SK-N-SH (cell line): Measurements from ENCODE around the gene TRIM9. TPM values are rescaled to one million over a fixed set of nuclear protein-coding genes. Genes with fewer than 3 reads are reported as not detected.
A peak's percentile ranks its signal among the peaks of the same experiment; 100 is the strongest.

Experiments
- CTCF ChIA-PET: fragments of 300-600, 350-600 bp; formaldehyde crosslinking; extraction: SDS; loops from one replicate; lab custom pipeline; 2021; lab: Yijun Ruan, JAX
- POLR2A ChIA-PET: fragments of 350-600 bp; sonication (Branson Sonifier 250); formaldehyde crosslinking; extraction: SDS; loops from one replicate; lab custom pipeline; 2020; ENCODE audit warnings: antibody characterized with exemption, inconsistent platforms; lab: Yijun Ruan, JAX
- DNase-seq: peaks from one replicate; pipeline ENCODE4 v3.0.0; 2012
- H2AFZ ChIP-seq: fragments of 200-600 bp; sonication (generic); 2 replicates; pipeline ENCODE4 v1.8.1; 2016; ENCODE audit warnings: antibody characterized with exemption, mild to moderate bottlenecking, low read depth
- H3F3A ChIP-seq: fragments of 200-600 bp; sonication (generic); replicated peaks from 2 replicates; pipeline ENCODE3; 2016; ENCODE audit warnings: antibody characterized with exemption, mild to moderate bottlenecking; ENCODE audit not compliant: insufficient read depth
- H3K27ac ChIP-seq, 2 experiments: fragments of 200-500 bp in 1 of 2; fragments of 200-600 bp in 1 of 2; sonication (Bioruptor generic) in 1 of 2; sonication (generic), shearing (Covaris generic) in 1 of 2; 2 replicates each; pipeline versions ENCODE4 v1.5.1 to v1.6.1; 2014 to 2016; ENCODE audit warnings: low read depth in 2 of 2, inconsistent platforms in 1 of 2, low read length in 1 of 2, mild to moderate bottlenecking in 1 of 2, mixed read lengths in 1 of 2
- H3K27me3 ChIP-seq: fragments of 200-600 bp; sonication (generic), shearing (Covaris generic); 2 replicates; pipeline ENCODE4 v1.6.1; 2016; ENCODE audit warnings: mixed run types; ENCODE audit not compliant: insufficient read depth
- H3K36me3 ChIP-seq, 2 experiments: fragments of 200-500 bp in 1 of 2; fragments of 200-600 bp in 1 of 2; sonication (Bioruptor generic) in 1 of 2; sonication (generic) in 1 of 2; replicated peaks in 1 of 2; 2 replicates each; pipeline versions ENCODE3 to v1.5.1; 2014 to 2016; ENCODE audit warnings: low read length in 1 of 2, mild to moderate bottlenecking in 1 of 2; ENCODE audit not compliant: insufficient read depth in 2 of 2, control insufficient read depth in 1 of 2
- H3K4me1 ChIP-seq, 2 experiments: fragments of 200-500 bp in 1 of 2; fragments of 200-600 bp in 1 of 2; sonication (Bioruptor generic) in 1 of 2; sonication (generic), shearing (Covaris generic) in 1 of 2; 2 replicates each; pipeline versions ENCODE4 v1.5.1 to v1.6.1; 2014 to 2016; ENCODE audit warnings: low read depth in 1 of 2, low read length in 1 of 2, mixed run types in 1 of 2; ENCODE audit not compliant: insufficient read depth in 2 of 2, control insufficient read depth in 1 of 2
- H3K4me2 ChIP-seq: fragments of 200-600 bp; sonication (generic), shearing (Covaris generic); 2 replicates; pipeline ENCODE4 v1.6.1; 2017; ENCODE audit warnings: mixed run types
- H3K4me3 ChIP-seq, 2 experiments: fragments of 200-500 bp in 1 of 2; fragments of 200-600 bp in 1 of 2; sonication (Bioruptor generic) in 1 of 2; sonication (generic), shearing (Covaris generic) in 1 of 2; 2 replicates each; pipeline versions ENCODE4 v1.5.1 to v1.8.1; 2014 to 2016; ENCODE audit warnings: low read depth in 2 of 2, inconsistent platforms in 1 of 2, low read length in 1 of 2, mild to moderate bottlenecking in 1 of 2, mixed read lengths in 1 of 2, moderate library complexity in 1 of 2
- H3K79me2 ChIP-seq: fragments of 200-600 bp; sonication (generic); 2 replicates; pipeline ENCODE4 v1.8.1; 2017; ENCODE audit warnings: mild to moderate bottlenecking; ENCODE audit not compliant: insufficient read depth
- H3K9ac ChIP-seq: fragments of 200-600 bp; sonication (generic); 2 replicates; pipeline ENCODE4 v1.6.1; 2017; ENCODE audit warnings: mixed run types
- H3K9me2 ChIP-seq: fragments of 200-600 bp; sonication (generic); 2 replicates; pipeline ENCODE4 v1.6.1; 2017; ENCODE audit warnings: mixed run types
- H3K9me3 ChIP-seq: fragments of 200-600 bp; sonication (generic); 2 replicates; pipeline ENCODE4 v1.6.1; 2017; ENCODE audit warnings: mixed run types, mild to moderate bottlenecking, moderate library complexity
- H4K20me1 ChIP-seq: fragments of 200-600 bp; sonication (generic); 2 replicates; pipeline ENCODE4 v1.6.1; 2017; ENCODE audit warnings: mild to moderate bottlenecking, mixed run types; ENCODE audit not compliant: insufficient read depth
- CHD2 ChIP-seq: fragments of 150-350 bp; IDR thresholded peaks from 2 replicates; pipeline ENCODE4 v1.6.1; 2018; ENCODE audit warnings: low read length; ENCODE audit not compliant: partially characterized antibody
- CTCF ChIP-seq: fragments of 200-600 bp; sonication (generic); IDR thresholded peaks from 2 replicates; pipeline ENCODE4 v1.6.1; 2017; ENCODE audit warnings: antibody characterized with exemption, mild to moderate bottlenecking, moderate library complexity
- ELF1 ChIP-seq: IDR thresholded peaks from 2 replicates; pipeline ENCODE4 v1.4.0; 2012
- EP300 ChIP-seq, 2 experiments: IDR thresholded peaks; 2 replicates each; pipeline versions ENCODE4 v1.4.0 to v1.6.1; 2012; ENCODE audit warnings: borderline replicate concordance in 1 of 2, low read depth in 1 of 2, low read length in 1 of 2
- EZH2phosphoT487 ChIP-seq: fragments of 200-600 bp; sonication (generic); IDR thresholded peaks from 2 replicates; pipeline ENCODE4 v1.6.1; 2017; ENCODE audit warnings: low read depth, mixed run types, mild to moderate bottlenecking, antibody characterized with exemption, moderate library complexity, borderline replicate concordance
- FOSL2 ChIP-seq: IDR thresholded peaks from 2 replicates; pipeline ENCODE4 v1.4.0; 2012; ENCODE audit warnings: low read depth, mild to moderate bottlenecking, moderate library complexity, borderline replicate concordance
- FOXJ3 ChIP-seq: sonication (generic); formaldehyde crosslinking; IDR thresholded peaks from 2 replicates; pipeline ENCODE4 v1.5.1; 2020; ENCODE audit warnings: mild to moderate bottlenecking, missing genetic modification reagents
- FOXM1 ChIP-seq: IDR thresholded peaks from 2 replicates; pipeline ENCODE4 v1.4.0; 2012; ENCODE audit warnings: low read depth, mild to moderate bottlenecking
- GATA2 ChIP-seq: sonication (generic); formaldehyde crosslinking; IDR thresholded peaks from 2 replicates; pipeline ENCODE4 v1.5.0; 2020; ENCODE audit warnings: mild to moderate bottlenecking, missing genetic modification reagents
- IRF3 ChIP-seq: fragments of 150-350 bp; IDR thresholded peaks from 2 replicates; pipeline ENCODE4 v1.6.1; 2016; ENCODE audit warnings: mild to moderate bottlenecking, low read depth, low read length
- MEF2A ChIP-seq: IDR thresholded peaks from 2 replicates; pipeline ENCODE4 v1.4.0; 2012; ENCODE audit warnings: low read depth, borderline replicate concordance
- MXI1 ChIP-seq: IDR thresholded peaks from 2 replicates; pipeline ENCODE4 v1.6.1; 2012; ENCODE audit warnings: mild to moderate bottlenecking, low read depth, low read length, improper control_type of control experiment
- NRF1 ChIP-seq: IDR thresholded peaks from 2 replicates; pipeline ENCODE4 v1.6.1; 2012; ENCODE audit warnings: low read depth, mild to moderate bottlenecking, low read length
- RCOR1 ChIP-seq: fragments of 150-350 bp; IDR thresholded peaks from 2 replicates; pipeline ENCODE4 v1.6.1; 2017; ENCODE audit warnings: antibody characterized with exemption, low read length
- RFX5 ChIP-seq: IDR thresholded peaks from 2 replicates; pipeline ENCODE4 v1.6.1; 2012; ENCODE audit warnings: mild to moderate bottlenecking, improper control_type of control experiment, low read length
- SMC3 ChIP-seq: IDR thresholded peaks from 2 replicates; pipeline ENCODE4 v1.6.1; 2012; ENCODE audit warnings: low read depth, low read length, improper control_type of control experiment
- TEAD4 ChIP-seq: IDR thresholded peaks from 2 replicates; pipeline ENCODE4 v1.4.0; 2012; ENCODE audit warnings: mild to moderate bottlenecking, borderline replicate concordance; ENCODE audit not compliant: insufficient read depth
- USF1 ChIP-seq: IDR thresholded peaks from 2 replicates; pipeline ENCODE4 v1.4.0; 2012; ENCODE audit warnings: low read depth, borderline replicate concordance
- USF2 ChIP-seq: fragments of 150-350 bp; IDR thresholded peaks from 2 replicates; pipeline ENCODE4 v1.6.1; 2017; ENCODE audit warnings: antibody characterized with exemption, low read length, low read depth, borderline replicate concordance
- YY1 ChIP-seq: IDR thresholded peaks from 2 replicates; pipeline ENCODE4 v1.4.0; 2012; ENCODE audit warnings: low read depth, mild to moderate bottlenecking
- ZBTB33 ChIP-seq: IDR thresholded peaks from 2 replicates; pipeline ENCODE4 v1.4.0; 2012; ENCODE audit warnings: low read depth, borderline replicate concordance
- WGBS: methylation state at CpG from one replicate; pipeline ENCODE4 v1.1.6; 2017; ENCODE audit warnings: low lambda C conversion rate; 5-methylcytosine and 5-hydroxymethylcytosine counted together
- polyA plus RNA-seq, 3 experiments: library from polyadenylated mRNA; depleted of rRNA; stranded (reverse); fragments of >200 nt; gene quantifications; 2 replicates each; pipeline ENCODE4 v1.2.3, GENCODE V29; 2012

TRIM9 gene
- polyA plus RNA-seq, 1 of the 3 experiments (the other 2 are of a cell fraction), result 3.9 TPM

- TF ChIP-seq ZBTB33 (no peak), EZH2phosphoT487 (no peak), IRF3 (no peak), MEF2A (no peak), TEAD4 (peak; percentile 61; the same call in 1 of the 2 replicates), FOXM1 (no peak), RCOR1 (no peak)
- TF ChIP-seq, all 33 proteins: peak for 8
These were observed 130.1 kb downstream of the TRIM9 start (continued) for GRCh38 chr14:50964683-50965390.

GRCh38 chr14:50963919-50964318 is 131.0 kb downstream of the TRIM9 start:
- Histone ChIP-seq H3K36me3 (no peaks in the 10 kb centered on the region), H3K9ac (peak overlapping the region; percentile 4; the same call in 1 of the 2 replicates), H3K9me3 (no peaks in the 10 kb centered on the region), H3K4me2 (peak overlapping the region; percentile 47; the same call in 1 of the 2 replicates), H3F3A (peaks cover 59% of the 10 kb centered on the region), H3K9me2 (no peaks in the 10 kb centered on the region), H3K4me3 (no peak overlapping the region), H3K27me3 (no peaks in the 10 kb centered on the region), H3K27ac (peak overlapping the region; percentile 61 to 80; a peak in 3 of 4 replicates), H3K79me2 (no peaks in the 10 kb centered on the region; the same call in 1 of the 2 replicates), H2AFZ (no peak overlapping the region), H3K4me1 (peaks cover 12 to 44% of the 10 kb centered on the region in 2 experiments), H4K20me1 (no peaks in the 10 kb centered on the region)
- 99% methylated on average over 5 of the region's 5 CpGs for WGBS
- TF ChIP-seq USF1 (no peak), NRF1 (no peak), SMC3 (no peak), EP300 (IDR thresholded peaks at IDR 0.05; ENCODE audit: borderline replicate concordance in 1 of 2, low read depth in 1 of 2, low read length in 1 of 2) (no peak), EZH2phosphoT487 (no peak), RFX5 (no peak), FOXM1 (no peak), FOXJ3 (CRISPR knock-in tag) (no peak), TEAD4 (no peak), CTCF (no peak), ELF1 (no peak), CHD2 (no peak), USF2 (no peak), FOSL2 (no peak), YY1 (no peak), MXI1 (no peak), RCOR1 (no peak), GATA2 (no peak)
- ChIA-PET CTCF (interaction anchor here (1.2 to 1.8 kb wide), 4 partner anchors 9 to 192 kb away, joined by 3 to 7 read pairs (median 4); no protein-coding TSS in a partner anchor), POLR2A (no interaction called here)
- no peak for DNase-seq
